Hematopoietic multipotent progenitor cell treated with erythropoietin and hydrocortisone succinate and interleukin-3 and kit ligand, for 8 days (in vitro differentiated cells): ENCODE measurements around the gene SLC38A11.
"Not testable (repeated sequence)": the region's sequence is repeated elsewhere in the genome, so short reads cannot be mapped to it uniquely, and the experiment has no call there.

Experiments
- DNase-seq: peaks from one replicate; pipeline ENCODE4 v3.0.0-alpha.2; 2015

SLC38A11 gene

GRCh38 chr2:164954954-164955701 lies at the start of gene SLC38A11:
TSS of gene SLC38A11 (minus strand) at chr2:164955525. CDS start at chr2:164955247, 278 bp downstream.
- no peak for DNase-seq

- no peak for DNase-seq
Measured at GRCh38 chr2:165003443-165004130, 48.3 kb upstream of the SLC38A11 start.

GRCh38 chr2:165002638-165003037 lies 47.3 kb upstream of the SLC38A11 start:
- DNase-seq = no peak

- not testable (repeated sequence) for DNase-seq
Measured at GRCh38 chr2:164994664-164995299, 39.5 kb upstream of the SLC38A11 start.

GRCh38 chr2:164993287-164994016 lies 38.1 kb upstream of the SLC38A11 start:
- DNase-seq = no peak

- peak; percentile 81 for DNase-seq
Measured at GRCh38 chr2:164992818-164993217, 37.5 kb upstream of the SLC38A11 start.

GRCh38 chr2:164992093-164992454 lies 36.7 kb upstream of the SLC38A11 start:
- DNase-seq = not testable (repeated sequence)

- DNase-seq = not testable (repeated sequence)
Measured at GRCh38 chr2:164991361-164992092, 36.2 kb upstream of the SLC38A11 start.

GRCh38 chr2:164990953-164991352 lies 35.6 kb upstream of the SLC38A11 start:
- DNase-seq = not testable (repeated sequence)

GRCh38 chr2:164988805-164989204 lies 33.5 kb upstream of the SLC38A11 start:
- not testable (repeated sequence) for DNase-seq

- DNase-seq = not testable (repeated sequence)
Measured at GRCh38 chr2:164986027-164986426, 30.7 kb upstream of the SLC38A11 start.

GRCh38 chr2:164984428-164984827 lies 29.1 kb upstream of the SLC38A11 start:
- DNase-seq = no peak

- DNase-seq = no peak
Measured at GRCh38 chr2:164981217-164981990, 26.1 kb upstream of the SLC38A11 start.

GRCh38 chr2:164980688-164981087 lies 25.4 kb upstream of the SLC38A11 start:
- not testable (repeated sequence) for DNase-seq

GRCh38 chr2:164979113-164979512 lies 23.8 kb upstream of the SLC38A11 start:
- no peak for DNase-seq

GRCh38 chr2:164976875-164977470 lies 21.6 kb upstream of the SLC38A11 start:
- DNase-seq = not testable (repeated sequence)

- DNase-seq = no peak
Measured at GRCh38 chr2:164976301-164976700, 21.0 kb upstream of the SLC38A11 start.

- DNase-seq = no peak
Measured at GRCh38 chr2:164975891-164976290, 20.6 kb upstream of the SLC38A11 start.

- DNase-seq = no peak
Measured at GRCh38 chr2:164974221-164974620, 18.9 kb upstream of the SLC38A11 start.

GRCh38 chr2:164972216-164972615 lies 16.9 kb upstream of the SLC38A11 start:
- no peak for DNase-seq
